ENCODE results near the gene LEKR1. TPM values are rescaled to one million over a fixed set of nuclear protein-coding genes. Genes with fewer than 3 reads are reported as not detected.

The LEKR1 gene
- total RNA-seq (1 to 10 TPM; 1.2 to 3.6 (median 2.8) TPM), total RNA-seq (0.73 to 4.4 (median 1.7) reads per million in 29 experiments)
- total RNA-seq (2013): 3.8 TPM

DNA sequence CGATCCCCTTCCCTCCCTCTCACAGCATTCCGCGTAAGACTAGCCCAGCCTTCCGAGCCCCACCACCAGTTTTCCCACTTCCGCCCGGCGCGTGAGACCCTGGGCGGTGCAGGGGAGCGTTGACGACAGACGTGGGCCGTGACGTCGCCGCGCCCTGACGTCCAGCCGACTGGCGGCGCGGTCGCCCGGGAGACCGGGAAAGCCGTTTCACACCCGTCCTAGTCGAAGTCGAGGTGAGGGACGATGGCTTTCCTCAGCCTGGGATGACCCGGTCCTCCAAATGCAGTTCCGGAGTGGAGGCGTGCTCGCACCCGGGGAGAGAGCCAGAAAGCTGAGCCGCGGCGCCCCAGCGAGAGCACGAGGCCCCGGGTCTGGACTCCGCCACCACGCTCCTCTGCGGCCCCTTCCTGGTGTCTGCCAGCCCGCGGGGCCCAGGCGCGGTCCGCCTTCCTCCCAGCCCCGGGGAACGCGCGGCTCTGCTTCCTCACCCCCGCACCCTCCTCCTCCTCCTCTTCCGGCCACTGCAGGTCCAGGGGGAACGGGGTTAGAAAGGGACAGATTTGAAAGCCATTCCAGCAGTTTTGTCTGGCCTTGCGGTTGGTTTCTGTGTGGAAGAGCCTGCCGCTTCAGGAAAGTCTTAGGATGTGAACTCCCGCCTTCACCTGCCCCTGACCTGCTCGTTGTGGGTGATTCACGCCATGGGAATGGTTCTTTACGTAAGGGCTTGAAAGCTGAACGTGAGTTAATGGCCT lies at the start of gene LEKR1:
Gene LEKR1 (plus strand): TSS at position 210 of the 752 bp plus-strand sequence. CDS start 2,977 bp downstream, outside the sequence.
- peak; percentile 72 to 80 (median 76) for ATAC-seq (replicated peaks in 1 of 4)
- Mint-ChIP-seq H3K4me3 (peak within 1 kb of the TSS; percentile 86 to 93 (median 91)), H3K9me3 (no peaks in the 10 kb centered on the region), H3K27me3 (no peaks in the 10 kb centered on the region), H3K27ac (peak within 1 kb of the TSS; percentile 91 to 97), H3K36me3 (no peaks in the 10 kb centered on the region), H3K4me1 (peaks cover 24 to 29% (median 26%) of the 10 kb centered on the region in 3 donors)
- ChIA-PET POLR2A (interaction anchor here in 1 of 2 donors (0.6 to 1.0 kb wide), 3 partner anchors 8 to 41 kb away, joined by 3 read pairs; no protein-coding TSS in a partner anchor), CTCF (no interaction called here)
- no peaks in the 10 kb centered on the region for H3K9me3 ChIP-seq
- H3K36me3 ChIP-seq (ENCODE audit: control insufficient read depth in 2 of 2, extremely low read depth in 1 of 2, insufficient read depth in 1 of 2, low read length in 1 of 2): no peaks in the 10 kb centered on the region
- peaks cover 2 to 8% of the 10 kb centered on the region in 2 experiments for H3K4me1 ChIP-seq (ENCODE audit: control insufficient read depth in 1 of 2, extremely low read depth in 1 of 2, insufficient read depth in 2 of 2, low read length in 2 of 2)
- 1% methylated on average over 54 of the region's 63 CpGs for WGBS (ENCODE audit: insufficient coverage)
- peak; percentile 24 to 88 (median 53) for DNase-seq
- peak within 1 kb of the TSS; percentile 85 for H3K27ac ChIP-seq (ENCODE audit: low read length)
- no peaks in the 10 kb centered on the region for H3K27me3 ChIP-seq (replicated peaks in 1 of 2; ENCODE audit: control insufficient read depth in 2 of 2, extremely low read depth in 1 of 2, insufficient read depth in 2 of 2, low read length in 1 of 2)
- H3K4me3 ChIP-seq (ENCODE audit: control insufficient read depth in 1 of 2, extremely low read depth in 1 of 2, low read length in 1 of 2): peak within 1 kb of the TSS; percentile 71 to 80

GRCh38 chr3:156776871-156777270 lies 49.3 kb upstream of the LEKR1 start:
- CTCF ChIA-PET: no interaction called here

GRCh38 chr3:156781310-156782230 lies 44.6 kb upstream of the LEKR1 start:
- Mint-ChIP-seq H3K4me1 (peaks cover 0 to 3% (median 0%) of the 10 kb centered on the region in 3 donors), H3K36me3 (peaks cover 8% of the 10 kb centered on the region), H3K9me3 (no peaks in the 10 kb centered on the region), H3K4me3 (no peak overlapping the region), H3K27ac (no peak overlapping the region), H3K27me3 (peaks cover 0 to 4% of the 10 kb centered on the region in 2 donors)
- Histone ChIP-seq H3K4me3 (ENCODE audit: control insufficient read depth in 1 of 2, extremely low read depth in 1 of 2, low read length in 1 of 2) (no peak overlapping the region), H3K9me3 (no peaks in the 10 kb centered on the region), H3K27ac (ENCODE audit: low read length) (no peak overlapping the region), H3K4me1 (ENCODE audit: control insufficient read depth in 1 of 2, extremely low read depth in 1 of 2, insufficient read depth in 2 of 2, low read length in 2 of 2) (no peaks in the 10 kb centered on the region), H3K27me3 (replicated peaks in 1 of 2; ENCODE audit: control insufficient read depth in 2 of 2, extremely low read depth in 1 of 2, insufficient read depth in 2 of 2, low read length in 1 of 2) (no peaks in the 10 kb centered on the region), H3K36me3 (ENCODE audit: control insufficient read depth in 2 of 2, extremely low read depth in 1 of 2, insufficient read depth in 1 of 2, low read length in 1 of 2) (no peaks in the 10 kb centered on the region)
- no peak for ATAC-seq (replicated peaks in 1 of 4)
- POLR2A ChIA-PET: no interaction called here
- CTCF ChIA-PET: no interaction called here
- 79% methylated on average over 3 of the region's 4 CpGs for WGBS (ENCODE audit: insufficient coverage)
- no peak for DNase-seq

More at GRCh38 chr3:156776871-156777270, 49.3 kb upstream of the LEKR1 start:
- POLR2A ChIA-PET: no interaction called here
- Mint-ChIP-seq H3K27ac (no peak overlapping the region), H3K36me3 (no peaks in the 10 kb centered on the region), H3K4me3 (no peak overlapping the region), H3K9me3 (no peaks in the 10 kb centered on the region), H3K4me1 (no peaks in the 10 kb centered on the region), H3K27me3 (peaks cover 0 to 4% of the 10 kb centered on the region in 2 donors)
- Histone ChIP-seq H3K36me3 (ENCODE audit: control insufficient read depth in 2 of 2, extremely low read depth in 1 of 2, insufficient read depth in 1 of 2, low read length in 1 of 2) (no peaks in the 10 kb centered on the region), H3K4me3 (ENCODE audit: control insufficient read depth in 1 of 2, extremely low read depth in 1 of 2, low read length in 1 of 2) (no peak overlapping the region), H3K27ac (ENCODE audit: low read length) (no peak overlapping the region), H3K27me3 (replicated peaks in 1 of 2; ENCODE audit: control insufficient read depth in 2 of 2, extremely low read depth in 1 of 2, insufficient read depth in 2 of 2, low read length in 1 of 2) (no peaks in the 10 kb centered on the region), H3K9me3 (no peaks in the 10 kb centered on the region), H3K4me1 (ENCODE audit: control insufficient read depth in 1 of 2, extremely low read depth in 1 of 2, insufficient read depth in 2 of 2, low read length in 2 of 2) (no peaks in the 10 kb centered on the region)
- DNase-seq (no peak), ATAC-seq (replicated peaks in 1 of 4) (no peak)

DNA sequence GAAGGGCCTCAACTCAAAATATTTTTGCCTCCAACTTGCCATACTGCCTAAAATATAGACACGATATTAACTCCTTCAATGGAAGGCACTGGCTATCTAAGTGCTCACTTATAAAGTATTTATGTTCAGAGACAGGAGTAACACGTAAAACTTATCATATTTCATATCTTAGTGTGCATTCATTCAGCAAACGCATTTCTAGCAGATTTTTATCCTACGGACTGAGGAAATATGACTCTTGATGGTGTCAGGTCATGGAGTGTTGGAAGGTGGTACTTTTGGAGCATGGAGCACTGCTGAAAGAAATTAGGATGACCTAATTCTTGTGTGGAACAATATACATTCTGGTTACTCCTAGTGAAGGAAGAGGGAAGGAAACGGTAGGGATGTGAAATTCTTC lies 43.8 kb upstream of the LEKR1 start:
- peaks cover 0 to 3% (median 0%) of the 10 kb centered on the region in 3 donors for H3K4me1 Mint-ChIP-seq
- no peak overlapping the region for H3K27ac Mint-ChIP-seq
- Histone ChIP-seq H3K36me3 (ENCODE audit: control insufficient read depth in 2 of 2, extremely low read depth in 1 of 2, insufficient read depth in 1 of 2, low read length in 1 of 2) (no peaks in the 10 kb centered on the region), H3K4me3 (ENCODE audit: control insufficient read depth in 1 of 2, extremely low read depth in 1 of 2, low read length in 1 of 2) (no peak overlapping the region), H3K4me1 (ENCODE audit: control insufficient read depth in 1 of 2, extremely low read depth in 1 of 2, insufficient read depth in 2 of 2, low read length in 2 of 2) (no peaks in the 10 kb centered on the region), H3K27me3 (replicated peaks in 1 of 2; ENCODE audit: control insufficient read depth in 2 of 2, extremely low read depth in 1 of 2, insufficient read depth in 2 of 2, low read length in 1 of 2) (no peaks in the 10 kb centered on the region), H3K9me3 (no peaks in the 10 kb centered on the region), H3K27ac (ENCODE audit: low read length) (no peak overlapping the region)
- POLR2A ChIA-PET: no interaction called here
- no peaks in the 10 kb centered on the region for H3K9me3 Mint-ChIP-seq
- no peak for ATAC-seq (replicated peaks in 1 of 4)
- H3K36me3 Mint-ChIP-seq: peaks cover 9% of the 10 kb centered on the region
- WGBS (ENCODE audit: insufficient coverage): no CpG with 5 or more reads among the region's 5 CpGs
- DNase-seq: no peak
- CTCF ChIA-PET: no interaction called here
- no peak overlapping the region for H3K4me3 Mint-ChIP-seq
- peaks cover 0 to 4% of the 10 kb centered on the region in 2 donors for H3K27me3 Mint-ChIP-seq

DNA sequence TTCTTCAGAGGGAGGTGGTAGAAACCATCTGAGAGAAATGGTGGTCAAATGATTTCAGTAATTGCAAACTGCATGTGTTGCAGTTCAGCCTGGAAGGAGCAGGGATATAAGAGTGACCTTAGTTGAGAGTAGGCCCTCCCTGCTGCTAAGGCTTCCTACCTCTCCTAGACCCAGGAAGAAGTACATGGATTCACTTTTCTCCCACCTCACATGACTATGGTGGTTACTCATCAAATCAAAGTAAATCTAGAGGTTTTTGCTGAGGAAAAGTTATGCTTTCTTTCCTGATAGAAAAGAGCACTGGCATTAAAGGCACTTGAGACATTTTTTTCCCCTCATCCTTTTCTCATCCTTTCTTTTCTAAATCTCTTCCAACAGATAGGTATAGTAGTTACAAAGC lies 43.2 kb upstream of the LEKR1 start:
- ChIA-PET POLR2A (no interaction called here), CTCF (no interaction called here)
- DNase-seq: no peak
- Mint-ChIP-seq H3K27ac (no peak overlapping the region), H3K4me1 (peaks cover 0 to 3% (median 0%) of the 10 kb centered on the region in 3 donors), H3K9me3 (no peaks in the 10 kb centered on the region), H3K4me3 (no peak overlapping the region), H3K36me3 (peaks cover 15% of the 10 kb centered on the region), H3K27me3 (peaks cover 0 to 4% of the 10 kb centered on the region in 2 donors)
- Histone ChIP-seq H3K9me3 (no peaks in the 10 kb centered on the region), H3K36me3 (ENCODE audit: control insufficient read depth in 2 of 2, extremely low read depth in 1 of 2, insufficient read depth in 1 of 2, low read length in 1 of 2) (no peaks in the 10 kb centered on the region), H3K27ac (ENCODE audit: low read length) (no peak overlapping the region), H3K4me3 (ENCODE audit: control insufficient read depth in 1 of 2, extremely low read depth in 1 of 2, low read length in 1 of 2) (no peak overlapping the region), H3K27me3 (replicated peaks in 1 of 2; ENCODE audit: control insufficient read depth in 2 of 2, extremely low read depth in 1 of 2, insufficient read depth in 2 of 2, low read length in 1 of 2) (no peaks in the 10 kb centered on the region), H3K4me1 (ENCODE audit: control insufficient read depth in 1 of 2, extremely low read depth in 1 of 2, insufficient read depth in 2 of 2, low read length in 2 of 2) (no peaks in the 10 kb centered on the region)
- no peak for ATAC-seq (replicated peaks in 1 of 4)

GRCh38 chr3:156787001-156787400 lies 39.2 kb upstream of the LEKR1 start:
- no peak overlapping the region for H3K27ac Mint-ChIP-seq
- Histone ChIP-seq H3K4me1 (ENCODE audit: control insufficient read depth in 1 of 2, extremely low read depth in 1 of 2, insufficient read depth in 2 of 2, low read length in 2 of 2) (no peaks in the 10 kb centered on the region), H3K27ac (ENCODE audit: low read length) (no peak overlapping the region), H3K27me3 (replicated peaks in 1 of 2; ENCODE audit: control insufficient read depth in 2 of 2, extremely low read depth in 1 of 2, insufficient read depth in 2 of 2, low read length in 1 of 2) (no peaks in the 10 kb centered on the region), H3K36me3 (ENCODE audit: control insufficient read depth in 2 of 2, extremely low read depth in 1 of 2, insufficient read depth in 1 of 2, low read length in 1 of 2) (no peaks in the 10 kb centered on the region), H3K4me3 (ENCODE audit: control insufficient read depth in 1 of 2, extremely low read depth in 1 of 2, low read length in 1 of 2) (no peak overlapping the region), H3K9me3 (no peaks in the 10 kb centered on the region)
- no peak for ATAC-seq (replicated peaks in 1 of 4)
- ChIA-PET CTCF (interaction anchor here in 1 of 2 donors (0.9 kb wide), 1 partner anchor 30 kb away, joined by 3 read pairs; no protein-coding TSS in a partner anchor), POLR2A (no interaction called here)
- H3K27me3 Mint-ChIP-seq: no peaks in the 10 kb centered on the region
- no peak overlapping the region for H3K4me3 Mint-ChIP-seq
- no peaks in the 10 kb centered on the region for H3K9me3 Mint-ChIP-seq
- H3K4me1 Mint-ChIP-seq: peaks cover 0 to 3% (median under 1%) of the 10 kb centered on the region in 3 donors
- no peak for DNase-seq
- H3K36me3 Mint-ChIP-seq: peaks cover 19% of the 10 kb centered on the region
